DLD1 (cell line): ENCODE data around the gene PRKAR1B.
"Not testable (repeated sequence)": the region's sequence is repeated elsewhere in the genome, so short reads cannot be mapped to it uniquely, and the experiment has no call there.

Experiments
- in situ Hi-C: cut with HindIII; loops from 2 replicates; pipeline ENCODE4 v1.10.0; 2017; ENCODE audit warnings: low sequenced_read_pairs

Gene PRKAR1B

GRCh38 chr7:651032-651728, 75.9 kb downstream of the PRKAR1B start:
- in situ Hi-C loops = no loop called here

GRCh38 chr7:650339-651031, 76.6 kb downstream of the PRKAR1B start:
- in situ Hi-C loops = no loop called here

- in situ Hi-C loops = no loop called here
These were observed 80.1 kb downstream of the PRKAR1B start for GRCh38 chr7:646951-647350.

GRCh38 chr7:646487-646886, 80.6 kb downstream of the PRKAR1B start:
- in situ Hi-C loops = no loop called here

- in situ Hi-C loops = no loop called here
These were observed 81.5 kb downstream of the PRKAR1B start for GRCh38 chr7:645606-646005.

GRCh38 chr7:644381-645305, 82.4 kb downstream of the PRKAR1B start:
- in situ Hi-C loops = no loop called here

GRCh38 chr7:641966-642365, 85.1 kb downstream of the PRKAR1B start:
- in situ Hi-C loops = no loop called here

- in situ Hi-C loops = no loop called here
These were observed 85.8 kb downstream of the PRKAR1B start for GRCh38 chr7:641269-641671.

- in situ Hi-C loops = no loop called here
These were observed 88.6 kb downstream of the PRKAR1B start for GRCh38 chr7:638256-639011.

- in situ Hi-C loops = no loop called here
These were observed 89.3 kb downstream of the PRKAR1B start for GRCh38 chr7:637826-638225.

GRCh38 chr7:636396-636795, 90.7 kb downstream of the PRKAR1B start:
- in situ Hi-C loops = no loop called here

GRCh38 chr7:635687-636382, 91.2 kb downstream of the PRKAR1B start:
- in situ Hi-C loops = not testable (repeated sequence)

- in situ Hi-C loops = no loop called here
These were observed 91.9 kb downstream of the PRKAR1B start for GRCh38 chr7:635227-635626.

- in situ Hi-C loops = no loop called here
These were observed 93.6 kb downstream of the PRKAR1B start for GRCh38 chr7:633381-634018.

- in situ Hi-C loops = no loop called here
These were observed 94.3 kb downstream of the PRKAR1B start for GRCh38 chr7:632831-633210.

GRCh38 chr7:631964-632830, 94.9 kb downstream of the PRKAR1B start:
- in situ Hi-C loops = no loop called here

- in situ Hi-C loops = no loop called here
These were observed 95.8 kb downstream of the PRKAR1B start for GRCh38 chr7:631291-631711.

- in situ Hi-C loops = no loop called here
These were observed 96.5 kb downstream of the PRKAR1B start for GRCh38 chr7:630539-630938.

GRCh38 chr7:630111-630511, 97.0 kb downstream of the PRKAR1B start:
- in situ Hi-C loops = no loop called here
